ENCODE results near the gene PDE2A.
A peak's percentile ranks its signal among the peaks of the same experiment; 100 is the strongest.

Gene PDE2A

DNA sequence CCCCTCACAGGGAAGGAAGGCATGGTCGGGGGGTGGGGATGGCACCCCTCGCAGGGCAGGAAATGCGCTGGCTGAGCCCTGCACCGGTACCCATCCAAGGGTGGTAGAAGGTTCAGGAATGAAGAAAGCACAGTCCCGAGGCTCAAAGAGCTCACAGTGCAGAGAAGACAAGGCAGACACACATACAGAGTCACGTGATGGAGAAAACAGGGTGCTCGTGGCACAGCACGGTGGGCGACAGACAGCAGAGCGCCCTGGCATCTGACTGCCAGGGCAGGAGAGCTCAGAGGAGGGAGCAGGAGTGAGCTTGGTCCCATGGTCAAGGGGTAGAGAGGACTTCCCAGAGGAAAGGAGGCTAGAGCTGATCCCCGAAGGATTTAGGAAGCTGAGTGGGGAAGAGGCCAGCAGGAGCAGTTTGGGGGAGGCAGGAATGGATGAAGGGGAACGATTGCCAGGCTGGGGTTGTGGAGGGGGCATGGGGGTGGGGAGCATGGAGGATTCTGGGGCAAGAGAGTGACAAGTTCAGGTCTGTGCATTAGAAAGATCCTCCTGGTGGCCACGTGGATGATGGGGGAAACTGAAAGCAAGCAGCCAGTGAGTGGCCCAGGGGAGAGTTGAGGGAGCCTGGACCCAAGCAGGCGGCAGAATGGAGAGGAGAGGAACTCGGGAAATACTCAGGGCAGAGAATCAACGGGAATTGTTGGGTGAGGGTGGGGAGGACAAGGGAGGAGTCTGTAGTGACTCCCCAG lies 43.9 kb downstream of the PDE2A start:
- in situ Hi-C loops (cut with HindIII; ENCODE audit: low pct_ligation_motif_present, low pct_unique_long_range_greater_than_20kb, low sequenced_read_pairs), result no loop called here
- no peak for DNase-seq

- in situ Hi-C loops (cut with HindIII; ENCODE audit: low pct_ligation_motif_present, low pct_unique_long_range_greater_than_20kb, low sequenced_read_pairs), result no loop called here
- DNase-seq, result no peak
Measured at GRCh38 chr11:72629266-72629665, 45.0 kb downstream of the PDE2A start.

- in situ Hi-C loops (cut with HindIII; ENCODE audit: low pct_ligation_motif_present, low pct_unique_long_range_greater_than_20kb, low sequenced_read_pairs), result no loop called here
- DNase-seq, result no peak
Measured at GRCh38 chr11:72627594-72628281, 46.5 kb downstream of the PDE2A start.

DNA sequence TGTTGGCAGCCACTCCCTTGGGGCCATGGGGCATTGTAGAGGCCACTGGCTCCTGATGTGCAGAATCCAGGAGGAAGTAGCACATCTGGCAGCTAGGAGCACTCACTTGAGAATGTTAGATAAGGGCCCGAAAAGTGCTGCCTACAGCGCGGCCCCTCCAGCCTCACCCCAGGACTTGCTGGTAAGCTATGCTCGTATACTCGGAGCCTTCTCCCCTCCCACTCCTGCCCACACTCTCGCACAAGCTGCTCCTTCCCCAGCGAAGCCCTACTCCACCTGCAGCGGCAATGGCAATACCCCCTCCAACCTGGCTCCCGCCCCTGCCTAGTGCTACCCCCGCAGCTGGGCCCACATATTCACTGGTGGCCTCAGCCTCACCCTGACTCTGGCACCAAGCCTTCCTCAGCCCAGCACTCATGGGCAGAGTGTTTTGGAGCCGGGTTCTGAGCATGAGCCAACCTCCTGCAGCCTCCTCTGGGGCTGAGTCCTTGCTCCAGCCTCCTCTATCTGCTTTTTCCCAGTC lies 47.7 kb downstream of the PDE2A start:
- no peak for DNase-seq

GRCh38 chr11:72625691-72626413 lies 48.4 kb downstream of the PDE2A start:
- no peak for DNase-seq

More for the DNA sequence above, 47.7 kb downstream of the PDE2A start:
- in situ Hi-C loops (cut with HindIII; ENCODE audit: low pct_ligation_motif_present, low pct_unique_long_range_greater_than_20kb, low sequenced_read_pairs), result no loop called here

GRCh38 chr11:72624496-72625201 lies 49.6 kb downstream of the PDE2A start:
- no peak for DNase-seq
- in situ Hi-C loops (cut with HindIII; ENCODE audit: low pct_ligation_motif_present, low pct_unique_long_range_greater_than_20kb, low sequenced_read_pairs), result no loop called here

More at GRCh38 chr11:72625691-72626413, 48.4 kb downstream of the PDE2A start:
- in situ Hi-C loops (cut with HindIII; ENCODE audit: low pct_ligation_motif_present, low pct_unique_long_range_greater_than_20kb, low sequenced_read_pairs), result no loop called here

DNA sequence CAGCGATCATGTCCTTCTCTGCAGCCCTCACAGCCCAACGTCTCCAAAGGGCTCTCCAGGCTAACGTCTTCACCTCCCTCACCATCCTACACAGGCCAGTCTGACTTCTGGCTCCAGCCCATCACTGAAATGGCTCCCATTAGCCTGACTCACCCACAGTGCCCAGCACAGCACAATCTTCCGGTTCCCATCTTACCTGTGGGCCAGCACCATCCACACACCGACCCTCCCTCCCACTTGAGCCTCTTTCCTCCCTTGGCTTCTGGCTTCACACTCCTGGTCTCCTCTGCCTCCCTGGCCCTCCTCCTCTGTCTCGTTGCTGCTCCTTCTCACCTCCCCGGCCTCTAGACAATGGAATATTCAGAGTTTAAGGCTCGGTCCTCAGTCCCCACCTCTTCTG lies 51.2 kb downstream of the PDE2A start:
- no peak for DNase-seq
- in situ Hi-C loops (cut with HindIII; ENCODE audit: low pct_ligation_motif_present, low pct_unique_long_range_greater_than_20kb, low sequenced_read_pairs), result no loop called here

DNA sequence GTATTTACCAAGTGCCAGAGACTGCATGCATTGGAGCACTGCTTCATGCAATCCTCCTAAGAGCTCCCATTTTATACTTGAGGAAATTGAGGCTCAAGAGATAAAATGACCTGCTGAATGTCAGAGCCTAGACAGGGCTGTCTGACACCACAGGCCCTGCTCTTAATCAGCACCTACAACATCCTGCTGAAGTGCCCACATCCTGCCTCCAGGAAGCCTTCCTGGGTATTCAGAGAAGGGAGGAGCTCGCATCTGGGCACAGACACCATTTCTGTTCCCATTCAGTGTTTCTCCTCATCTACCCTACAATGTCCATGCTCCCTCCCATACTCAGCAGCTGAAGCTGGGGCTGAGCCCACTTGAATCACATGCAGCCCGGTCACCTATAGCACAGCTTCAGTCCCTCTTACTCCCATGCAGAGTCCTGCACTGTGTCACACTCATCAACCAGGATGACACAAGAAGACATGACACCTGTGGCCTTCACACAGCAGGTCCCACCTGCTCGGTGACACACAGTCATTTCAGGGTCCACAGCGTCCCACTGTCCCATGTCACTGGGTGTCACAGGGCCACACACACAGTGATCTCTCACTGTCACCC lies 53.1 kb downstream of the PDE2A start:
- in situ Hi-C loops (cut with HindIII; ENCODE audit: low pct_ligation_motif_present, low pct_unique_long_range_greater_than_20kb, low sequenced_read_pairs), result no loop called here

DNA sequence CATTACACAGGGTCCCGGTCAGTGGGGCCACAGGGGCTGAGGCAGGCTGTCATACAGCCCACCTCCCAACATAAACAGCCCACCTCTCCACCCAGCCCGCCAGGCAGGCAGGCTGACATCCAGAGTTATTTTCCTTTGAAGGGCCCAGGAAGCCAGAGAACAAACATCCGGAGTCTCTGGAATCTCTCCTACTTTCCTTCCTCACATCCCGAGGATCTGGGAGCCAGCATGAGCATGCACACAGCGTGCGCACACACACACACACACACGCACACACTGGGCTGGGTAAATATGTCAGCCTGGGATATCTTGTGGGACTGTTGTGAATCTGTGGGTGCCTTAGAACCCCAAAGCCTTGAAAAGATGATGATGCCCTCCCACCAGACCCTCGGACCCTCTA lies 55.4 kb downstream of the PDE2A start:
- in situ Hi-C loops (cut with HindIII; ENCODE audit: low pct_ligation_motif_present, low pct_unique_long_range_greater_than_20kb, low sequenced_read_pairs), result no loop called here
- DNase-seq, result no peak

More for the DNA sequence above, 53.1 kb downstream of the PDE2A start:
- DNase-seq, result no peak

DNA sequence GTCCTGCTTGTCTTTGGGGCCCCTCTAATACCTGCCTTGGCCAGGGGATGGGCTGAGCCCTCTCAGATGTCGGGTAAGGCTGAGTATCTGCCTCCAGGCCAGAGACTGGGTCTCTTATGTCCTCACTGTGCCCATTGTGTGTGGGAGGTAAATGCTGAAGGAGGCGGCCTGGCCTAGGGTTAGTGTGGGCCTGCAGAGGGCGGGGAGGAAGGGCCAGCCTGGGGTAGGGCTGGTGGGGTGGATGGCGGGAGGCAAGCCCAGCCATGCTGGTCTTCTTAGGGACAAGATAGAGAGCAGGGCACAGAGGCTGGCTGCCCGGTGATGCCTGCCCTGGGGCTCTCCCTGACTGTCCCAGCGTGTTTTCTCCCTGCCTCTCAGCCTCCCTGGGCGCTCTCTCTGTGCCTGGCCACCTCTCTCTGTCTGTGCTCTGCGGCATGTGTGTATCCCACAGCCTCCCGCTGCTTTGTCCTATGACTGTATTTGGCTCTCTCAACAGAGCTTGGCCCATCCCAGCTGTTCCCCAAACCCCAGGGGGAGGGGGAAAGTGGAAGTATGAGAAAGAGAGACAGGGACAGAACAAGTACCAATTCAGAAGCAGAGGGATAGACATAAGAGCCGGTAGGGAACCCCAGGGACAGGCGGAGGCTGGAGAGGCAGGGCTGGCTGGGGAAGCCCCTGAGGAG lies 57.0 kb downstream of the PDE2A start:
- no peak for DNase-seq
- in situ Hi-C loops (cut with HindIII; ENCODE audit: low pct_ligation_motif_present, low pct_unique_long_range_greater_than_20kb, low sequenced_read_pairs), result no loop called here

DNA sequence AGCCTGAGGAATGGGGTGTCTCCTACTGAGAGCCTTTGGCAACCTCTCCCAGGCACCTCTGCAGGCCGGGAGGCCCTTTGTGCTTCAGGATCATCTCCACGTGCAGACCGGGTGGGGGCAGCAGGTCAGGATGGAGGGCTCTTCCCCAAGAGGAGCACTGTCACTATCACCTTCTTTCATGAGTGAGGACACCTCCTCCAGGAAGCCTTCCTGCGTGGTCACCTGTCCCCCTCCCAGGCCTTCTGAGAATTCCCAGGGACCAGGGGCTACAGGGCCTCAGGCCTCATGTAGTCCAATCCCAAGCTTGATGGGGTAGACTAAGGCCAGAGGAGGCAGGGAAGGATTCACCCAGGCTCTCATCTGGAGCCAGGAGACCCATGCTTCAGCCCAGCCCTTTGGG lies 57.6 kb downstream of the PDE2A start:
- DNase-seq, result no peak
- in situ Hi-C loops (cut with HindIII; ENCODE audit: low pct_ligation_motif_present, low pct_unique_long_range_greater_than_20kb, low sequenced_read_pairs), result no loop called here

GRCh38 chr11:72615329-72615728 lies 58.9 kb downstream of the PDE2A start:
- in situ Hi-C loops (cut with HindIII; ENCODE audit: low pct_ligation_motif_present, low pct_unique_long_range_greater_than_20kb, low sequenced_read_pairs), result no loop called here

DNA sequence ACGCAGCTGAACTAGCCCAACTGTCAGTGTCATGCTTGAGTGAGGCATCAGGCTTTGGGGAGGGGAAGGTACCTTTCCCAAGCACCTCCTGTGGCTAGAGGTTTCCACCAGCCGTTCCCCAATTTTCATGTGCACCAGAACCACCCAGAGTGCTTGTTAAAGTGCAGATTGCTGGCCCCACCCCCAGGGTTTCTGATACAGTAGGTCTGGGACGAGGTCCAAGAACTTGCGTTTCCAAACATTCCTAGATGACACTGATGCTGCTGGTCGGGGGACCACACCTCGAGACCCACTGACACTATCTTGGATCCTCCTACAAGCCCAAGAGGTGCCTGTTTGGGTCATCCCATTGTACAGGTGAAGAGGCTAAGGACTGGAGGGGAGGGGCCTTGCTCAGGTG lies 59.8 kb downstream of the PDE2A start:
- in situ Hi-C loops (cut with HindIII; ENCODE audit: low pct_ligation_motif_present, low pct_unique_long_range_greater_than_20kb, low sequenced_read_pairs), result no loop called here
- no peak for DNase-seq

More at GRCh38 chr11:72615329-72615728, 58.9 kb downstream of the PDE2A start:
- DNase-seq, result no peak

- no peak for DNase-seq
- in situ Hi-C loops (cut with HindIII; ENCODE audit: low pct_ligation_motif_present, low pct_unique_long_range_greater_than_20kb, low sequenced_read_pairs), result no loop called here
Measured at GRCh38 chr11:72613977-72614376, 60.2 kb downstream of the PDE2A start.

DNA sequence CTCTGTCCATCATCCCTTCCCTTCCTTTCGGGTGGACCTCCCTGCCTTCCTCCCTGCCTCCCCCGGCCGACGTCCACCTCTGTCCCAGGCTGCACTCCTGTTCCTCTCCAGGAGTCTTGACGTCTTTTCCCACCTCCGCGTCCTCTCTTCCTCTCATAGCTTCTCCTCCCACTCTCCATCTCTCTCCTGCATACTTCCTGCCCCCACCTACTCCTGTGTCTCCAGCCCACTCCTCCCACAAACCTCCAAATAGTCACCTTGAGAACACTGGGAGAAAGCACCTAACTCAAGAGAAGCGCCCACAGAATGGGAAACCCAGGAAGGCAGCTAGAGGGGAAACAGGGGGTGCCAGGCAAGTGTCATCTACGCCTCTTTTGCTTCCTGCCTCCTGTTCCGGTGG lies 60.8 kb downstream of the PDE2A start:
- in situ Hi-C loops (cut with HindIII; ENCODE audit: low pct_ligation_motif_present, low pct_unique_long_range_greater_than_20kb, low sequenced_read_pairs), result no loop called here

GRCh38 chr11:72609476-72609875 lies 64.7 kb downstream of the PDE2A start:
- in situ Hi-C loops (cut with HindIII; ENCODE audit: low pct_ligation_motif_present, low pct_unique_long_range_greater_than_20kb, low sequenced_read_pairs), result no loop called here
- no peak for DNase-seq

More for the DNA sequence above, 60.8 kb downstream of the PDE2A start:
- no peak for DNase-seq

- DNase-seq, result peak; percentile 16
- in situ Hi-C loops (cut with HindIII; ENCODE audit: low pct_ligation_motif_present, low pct_unique_long_range_greater_than_20kb, low sequenced_read_pairs), result no loop called here
Measured at GRCh38 chr11:72609045-72609444, 65.2 kb downstream of the PDE2A start.

GRCh38 chr11:72607496-72607895 lies 66.7 kb downstream of the PDE2A start:
- in situ Hi-C loops (cut with HindIII; ENCODE audit: low pct_ligation_motif_present, low pct_unique_long_range_greater_than_20kb, low sequenced_read_pairs), result no loop called here
- no peak for DNase-seq

Data from ACHN (cell line).